H9 (cell line): Measurements from ENCODE around the gene SLC35B2. TPM values are rescaled to one million over a fixed set of nuclear protein-coding genes. Genes with fewer than 3 reads are reported as not detected.
A peak's percentile ranks its signal among the peaks of the same experiment; 100 is the strongest.

Experiments used
- DNase-seq: peaks from one replicate; pipeline ENCODE4 v3.0.0-alpha.2; 2017
- H2AFZ ChIP-seq: one replicate; pipeline ENCODE4 v1.6.1; 2013; ENCODE audit warnings: mild to moderate bottlenecking, low read length, control low read depth, moderate library complexity
- H2AK5ac ChIP-seq: 2 replicates; pipeline ENCODE4 v1.6.1; 2013; ENCODE audit warnings: low read length, control low read depth, mixed read lengths; ENCODE audit not compliant: insufficient read length
- H2BK120ac ChIP-seq: one replicate; pipeline ENCODE4 v1.6.1; 2013; ENCODE audit warnings: low read depth, mild to moderate bottlenecking, low read length, control low read depth, inconsistent platforms; ENCODE audit not compliant: poor library complexity, severe bottlenecking
- H2BK12ac ChIP-seq: 2 replicates; pipeline ENCODE4 v1.6.1; 2013; ENCODE audit warnings: low read length, control low read depth, mixed read lengths, low read depth; ENCODE audit not compliant: insufficient read length
- H2BK15ac ChIP-seq: 2 replicates; pipeline ENCODE4 v1.6.1; 2013; ENCODE audit warnings: low read depth, low read length, control low read depth
- H2BK20ac ChIP-seq: one replicate; pipeline ENCODE4 v1.6.1; 2013; ENCODE audit warnings: low read depth, mild to moderate bottlenecking, low read length, control low read depth, inconsistent platforms; ENCODE audit not compliant: poor library complexity, severe bottlenecking
- H2BK5ac ChIP-seq: 2 replicates; pipeline ENCODE4 v1.6.1; 2013; ENCODE audit warnings: low read length, control low read depth, mixed read lengths; ENCODE audit not compliant: insufficient read length
- H3K14ac ChIP-seq: 2 replicates; pipeline ENCODE4 v1.6.1; 2013; ENCODE audit warnings: low read length, control low read depth; ENCODE audit not compliant: insufficient read depth
- H3K18ac ChIP-seq: 2 replicates; pipeline ENCODE4 v1.6.1; 2013; ENCODE audit warnings: low read depth, mild to moderate bottlenecking, mixed read lengths, low read length, control low read depth; ENCODE audit not compliant: insufficient read length
- H3K23ac ChIP-seq: 2 replicates; pipeline ENCODE4 v1.6.1; 2013; ENCODE audit warnings: low read length, control low read depth, mixed read lengths, low read depth; ENCODE audit not compliant: insufficient read length
- H3K23me2 ChIP-seq: 2 replicates; pipeline ENCODE4 v1.6.1; 2013; ENCODE audit warnings: low read depth, mild to moderate bottlenecking, mixed read lengths, low read length, control low read depth; ENCODE audit not compliant: insufficient read length, poor library complexity, severe bottlenecking
- H3K27ac ChIP-seq: 2 replicates; pipeline ENCODE4 v1.5.1; 2013; ENCODE audit warnings: low read length, control low read depth, mixed read lengths, low read depth; ENCODE audit not compliant: insufficient read length
- H3K27me3 ChIP-seq: 2 replicates; pipeline ENCODE4 v1.6.1; 2013; ENCODE audit warnings: low read length, control low read depth, inconsistent platforms; ENCODE audit not compliant: insufficient read depth
- H3K4ac ChIP-seq: 2 replicates; pipeline ENCODE4 v1.6.1; 2013; ENCODE audit warnings: low read depth, mild to moderate bottlenecking, control low read depth, inconsistent platforms, low read length, moderate library complexity
- H3K4me1 ChIP-seq: 2 replicates; pipeline ENCODE4 v1.6.1; 2013; ENCODE audit warnings: low read length, control low read depth, inconsistent platforms; ENCODE audit not compliant: insufficient read depth
- H3K4me2 ChIP-seq: 2 replicates; pipeline ENCODE4 v1.6.1; 2013; ENCODE audit warnings: low read length, control low read depth, mixed read lengths; ENCODE audit not compliant: insufficient read length, insufficient read depth
- H3K56ac ChIP-seq: 2 replicates; pipeline ENCODE4 v1.6.1; 2013; ENCODE audit warnings: low read depth, mild to moderate bottlenecking, mixed read lengths, low read length, control low read depth; ENCODE audit not compliant: insufficient read length
- H3K79me1 ChIP-seq: 2 replicates; pipeline ENCODE4 v1.6.1; 2013; ENCODE audit warnings: low read depth, mild to moderate bottlenecking, moderate library complexity, low read length, control low read depth, inconsistent platforms; ENCODE audit not compliant: insufficient read depth, poor library complexity, severe bottlenecking
- H3K79me2 ChIP-seq: 2 replicates; pipeline ENCODE4 v1.6.1; 2013; ENCODE audit warnings: low read length, control low read depth, inconsistent platforms; ENCODE audit not compliant: insufficient read depth
- H3K9ac ChIP-seq: 2 replicates; pipeline ENCODE4 v1.6.1; 2013; ENCODE audit warnings: low read length, control low read depth, mixed read lengths; ENCODE audit not compliant: insufficient read length; ENCODE audit errors: extremely low read depth
- H3K9me3 ChIP-seq: one replicate; pipeline ENCODE4 v1.6.1; 2013; ENCODE audit warnings: low read depth, low read length, inconsistent platforms; ENCODE audit not compliant: control insufficient read depth
- H3T11ph ChIP-seq: one replicate; pipeline ENCODE4 v1.6.1; 2013; ENCODE audit warnings: mild to moderate bottlenecking, low read length, control low read depth, inconsistent platforms
- H4K20me1 ChIP-seq: one replicate; pipeline ENCODE4 v1.6.1; 2013; ENCODE audit not compliant: control insufficient read depth, insufficient read length, insufficient read depth
- H4K5ac ChIP-seq: 2 replicates; pipeline ENCODE4 v1.6.1; 2013; ENCODE audit warnings: low read depth, mild to moderate bottlenecking, mixed read lengths, low read length, control low read depth; ENCODE audit not compliant: insufficient read length
- H4K8ac ChIP-seq: replicated peaks from 2 replicates; pipeline ENCODE4 v1.6.1; 2013; ENCODE audit warnings: low read length, control low read depth, mixed read lengths, low read depth; ENCODE audit not compliant: insufficient read length
- H4K91ac ChIP-seq: 2 replicates; pipeline ENCODE4 v1.6.1; 2013; ENCODE audit warnings: low read depth, mild to moderate bottlenecking, moderate library complexity, mixed read lengths, low read length, control low read depth; ENCODE audit not compliant: insufficient read length
- H3K27ac Mint-ChIP-seq, 3 experiments: 2 replicates in 2 of 3; 3 replicates in 1 of 3; pipeline ENCODE4 v1.8.0; 2020 to 2021; ENCODE audit warnings: mixed read lengths in 3 of 3, mild to moderate bottlenecking in 1 of 3, moderate library complexity in 1 of 3
- H3K27me3 Mint-ChIP-seq: 2 replicates; pipeline ENCODE4 v1.8.0; 2021; ENCODE audit warnings: low read depth, mild to moderate bottlenecking, moderate library complexity, mixed read lengths
- H3K36me3 Mint-ChIP-seq, 3 experiments: 2 replicates in 2 of 3; 3 replicates in 1 of 3; pipeline ENCODE4 v1.8.0; 2020 to 2021; ENCODE audit warnings: low read depth in 3 of 3, mixed read lengths in 3 of 3; ENCODE audit not compliant: insufficient read depth in 1 of 3
- H3K4me1 Mint-ChIP-seq, 2 experiments: 2 replicates each; pipeline ENCODE4 v1.8.0; 2020; ENCODE audit warnings: mixed read lengths in 2 of 2
- H3K4me3 Mint-ChIP-seq, 2 experiments: 2 replicates in 1 of 2; 3 replicates in 1 of 2; pipeline ENCODE4 v1.8.0; 2020 to 2021; ENCODE audit warnings: mild to moderate bottlenecking in 2 of 2, mixed read lengths in 2 of 2, moderate library complexity in 1 of 2
- H3K9me3 Mint-ChIP-seq, 2 experiments: 2 replicates in 1 of 2; 3 replicates in 1 of 2; pipeline ENCODE4 v1.8.0; 2020; ENCODE audit warnings: mild to moderate bottlenecking in 2 of 2, mixed read lengths in 2 of 2, moderate library complexity in 1 of 2
- WGBS: extraction: QIAGEN DNeasy Blood & Tissue Kit; methylation state at CpG from one replicate; pipeline ENCODE4 v1.1.7; 2013; ENCODE audit warnings: missing lambda C conversion rate, low lambda C conversion rate, mixed read lengths; ENCODE audit not compliant: insufficient read length; ENCODE audit errors: extremely low coverage; 5-methylcytosine and 5-hydroxymethylcytosine counted together
- total RNA-seq: library from RNA; stranded (reverse); gene quantifications from 2 replicates; pipeline ENCODE4 v1.2.1, GENCODE V29; 2021
- TF ChIP-seq, protein P1 (sequence below): fragments of 200-600 bp; sonication (generic); conservative IDR thresholded peaks from 3 replicates; pipeline ENCODE4 v1.8.0; 2021; ENCODE audit warnings: antibody characterized with exemption, mild to moderate bottlenecking

The SLC35B2 gene
- total RNA-seq, 1 experiment from 2014 or later: 34.5 TPM

- Histone ChIP-seq H2AK5ac (no peak overlapping the region), H3K14ac (peak overlapping the region; percentile 34; the same call in 1 of the 2 replicates), H4K8ac (no peak overlapping the region), H3K18ac (peak overlapping the region; percentile 33), H3K27ac (no peak overlapping the region), H4K91ac (no peak overlapping the region), H3T11ph (no peak overlapping the region), H2BK12ac (no peak overlapping the region), H3K9me3 (no peaks in the 10 kb centered on the region), H3K56ac (no peak overlapping the region), H2BK120ac (no peak overlapping the region), H4K5ac (no peak overlapping the region), H3K79me1 (no peaks in the 10 kb centered on the region), H2BK15ac (no peak overlapping the region), H2BK5ac (no peak overlapping the region), H3K27me3 (no peaks in the 10 kb centered on the region), H3K23ac (no peak overlapping the region), H2AFZ (no peak overlapping the region), H3K23me2 (peaks cover 6% of the 10 kb centered on the region), H3K4me2 (peak overlapping the region; percentile 90), H3K79me2 (no peaks in the 10 kb centered on the region), H3K4me1 (no peaks in the 10 kb centered on the region; the same call in 1 of the 2 replicates), H2BK20ac (no peak overlapping the region), H4K20me1 (no peaks in the 10 kb centered on the region), H3K9ac (peak overlapping the region; percentile 68), H3K4ac (no peak overlapping the region)
- H3K36me3 Mint-ChIP-seq: peaks cover 30 to 69% (median 54%) of the 10 kb centered on the region in 3 experiments
- DNase-seq: peak; percentile 62
- H3K27me3 Mint-ChIP-seq: peaks cover 11% of the 10 kb centered on the region
- peak overlapping the region; percentile 59 to 98 (median 92) for H3K27ac Mint-ChIP-seq
- WGBS: no CpG with 5 or more reads among the region's 15 CpGs
- peak overlapping the region; percentile 88 to 90 for H3K4me3 Mint-ChIP-seq
- no peaks in the 10 kb centered on the region for H3K9me3 Mint-ChIP-seq
- TF ChIP-seq, protein P1, sequence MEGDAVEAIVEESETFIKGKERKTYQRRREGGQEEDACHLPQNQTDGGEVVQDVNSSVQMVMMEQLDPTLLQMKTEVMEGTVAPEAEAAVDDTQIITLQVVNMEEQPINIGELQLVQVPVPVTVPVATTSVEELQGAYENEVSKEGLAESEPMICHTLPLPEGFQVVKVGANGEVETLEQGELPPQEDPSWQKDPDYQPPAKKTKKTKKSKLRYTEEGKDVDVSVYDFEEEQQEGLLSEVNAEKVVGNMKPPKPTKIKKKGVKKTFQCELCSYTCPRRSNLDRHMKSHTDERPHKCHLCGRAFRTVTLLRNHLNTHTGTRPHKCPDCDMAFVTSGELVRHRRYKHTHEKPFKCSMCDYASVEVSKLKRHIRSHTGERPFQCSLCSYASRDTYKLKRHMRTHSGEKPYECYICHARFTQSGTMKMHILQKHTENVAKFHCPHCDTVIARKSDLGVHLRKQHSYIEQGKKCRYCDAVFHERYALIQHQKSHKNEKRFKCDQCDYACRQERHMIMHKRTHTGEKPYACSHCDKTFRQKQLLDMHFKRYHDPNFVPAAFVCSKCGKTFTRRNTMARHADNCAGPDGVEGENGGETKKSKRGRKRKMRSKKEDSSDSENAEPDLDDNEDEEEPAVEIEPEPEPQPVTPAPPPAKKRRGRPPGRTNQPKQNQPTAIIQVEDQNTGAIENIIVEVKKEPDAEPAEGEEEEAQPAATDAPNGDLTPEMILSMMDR: no peak
- peaks cover 40 to 44% of the 10 kb centered on the region in 2 experiments for H3K4me1 Mint-ChIP-seq
Observed at GRCh38 chr6:44255871-44256774, 1.2 kb downstream of the SLC35B2 start.
